Heart left ventricle (tissue), 16 donors: ENCODE results near the gene ABO. TPM values are rescaled to one million over a fixed set of nuclear protein-coding genes. Genes with fewer than 3 reads are reported as not detected.

Experiments
- ATAC-seq, 4 donors: fragments of 200-7000 bp; cut with Tn5 transposase; one replicate each; pipeline ENCODE4 v1.9.1; 2020 to 2022; ENCODE audit warnings: moderate library complexity in 4 of 4, mild to moderate bottlenecking in 3 of 4, moderate number of reproducible peaks in 1 of 4
- DNase-seq, 5 donors: peaks; one replicate each; pipeline ENCODE4 v3.0.0-alpha.2; 2020
- H3K27ac ChIP-seq, 12 donors: fragments of 200-600 bp; sonication (generic) in 4 of 12; one replicate each; pipeline versions ENCODE4 v1.5.0 to v1.8.0; 2016 to 2022; ENCODE audit warnings: mild to moderate bottlenecking in 2 of 12
- H3K27me3 ChIP-seq, 9 donors: fragments of 200-600 bp; sonication (generic) in 2 of 9; one replicate each; pipeline versions ENCODE4 v1.5.1 to v1.8.0; 2016 to 2022; ENCODE audit warnings: mild to moderate bottlenecking in 3 of 9
- H3K36me3 ChIP-seq, 9 donors: fragments of 200-600 bp; sonication (generic) in 2 of 9; one replicate each; pipeline versions ENCODE4 v1.5.0 to v1.8.0; 2018 to 2022; ENCODE audit warnings: mild to moderate bottlenecking in 2 of 9
- H3K4me1 ChIP-seq, 12 donors: fragments of 200-600 bp; sonication (generic) in 4 of 12; one replicate each; pipeline versions ENCODE4 v1.5.0 to v1.8.0; 2016 to 2022; ENCODE audit warnings: mild to moderate bottlenecking in 3 of 12
- H3K4me3 ChIP-seq, 12 donors: fragments of 200-600 bp; sonication (generic) in 4 of 12; one replicate each; pipeline versions ENCODE4 v1.5.0 to v1.8.0; 2017 to 2022; ENCODE audit warnings: mild to moderate bottlenecking in 9 of 12, moderate library complexity in 4 of 12
- H3K9me3 ChIP-seq, 12 donors: fragments of 200-600 bp; sonication (generic) in 4 of 12; one replicate each; pipeline versions ENCODE4 v1.5.0 to v1.8.0; 2016 to 2022; ENCODE audit warnings: mild to moderate bottlenecking in 1 of 12
- CTCF ChIP-seq, 12 donors: fragments of 200-600 bp; sonication (generic) in 4 of 12; IDR thresholded peaks; one replicate each; pipeline versions ENCODE4 v1.5.0 to v1.8.0; 2018 to 2022; ENCODE audit warnings: antibody characterized with exemption in 12 of 12, mild to moderate bottlenecking in 5 of 12
- POLR2A ChIP-seq, 2 donors: fragments of 450-650 bp; IDR thresholded peaks; one replicate each; pipeline ENCODE4 v1.6.1; 2017; ENCODE audit warnings: antibody characterized with exemption in 2 of 2, mild to moderate bottlenecking in 2 of 2, moderate library complexity in 2 of 2
- WGBS, 4 donors: extraction: QIAGEN DNeasy Blood & Tissue Kit in 2 of 4; methylation state at CpG; one replicate each; pipeline versions ENCODE4 v1.1.5 to v1.1.7; 2013 to 2018; 5-methylcytosine and 5-hydroxymethylcytosine counted together
- intact Hi-C, 10 donors: fragments of 100-400 bp; cut with DNase I; formaldehyde crosslinking; loops; one replicate each; pipeline versions ENCODE4 v1.11.1 to v1.14.2; 2022
- polyA plus RNA-seq, 2 donors: library from polyadenylated mRNA; stranded (reverse); fragments of 200-250 nt; gene quantifications; one replicate each; pipeline ENCODE4 v1.2.3, GENCODE V29; 2013
- total RNA-seq, 9 donors: library from RNA; depleted of rRNA in 2 of 9; stranded (reverse); fragments of >200 nt in 2 of 9; fragmentation: NEBNext Ultra II Directional in 3 of 9; extraction: Animal tissue kit (Norgen Biotek cat#: 25700) in 3 of 9; gene quantifications; one replicate each; pipeline versions ENCODE4 v1.1.0 to v1.2.4, GENCODE V29; 2016 to 2023
- donor health status: ischemic (EF 13 %, LVEDD 7.1; RV severe dilation, severe dysfunction).
- donor health status: healthy with polysubstance abuse.
- donor health status: DM: no; HTN: yes; CAD: no.
- donor health status: DM: no; HTN: no; CAD: no.
- donor health status: ischemic (EF 25% LVEDD 6.9; RV normal size, moderate dysfunction).
- donor health status: ischemic (EF 25% LVEDD 5.7; RV mildly dilated, moderate dysfunction).
- donor health status: healthy.
- donor health status: DM: yes; HTN: yes; CAD: no.
- donor health status: ischemic (EF 35%, LVEDD 5.7; RV mildly dilated, moderate dysfunction).
- donor health status: nonischemic (EF 11% LVEDD 7.7; RV severe dilation, severe dysfunction).
- donor health status: DM: yes; HTN: yes; CAD: no.
- donor health status: PGD.
- donor health status: ischemic (EF 29% LVEDD 5.4; RV normal size, mild dysfunction).
- donor health status: nonischemic (EF 23%, LVEDD 6.1; RV moderate dilation, normal function).

The ABO gene
- total and polyA plus RNA-seq, 11 donors: 0.43 to 3.5 (median 1.9) TPM

GRCh38 chr9:133304477-133305377 lies 29.7 kb upstream of the ABO start:
- Histone ChIP-seq H3K4me1 (no peaks in the 10 kb centered on the region), H3K9me3 (no peaks in the 10 kb centered on the region), H3K4me3 (no peak overlapping the region), H3K27ac (no peak overlapping the region), H3K36me3 (no peaks in the 10 kb centered on the region), H3K27me3 (peaks cover 0 to 11% (median 0%) of the 10 kb centered on the region in 9 donors)
- ATAC-seq (no peak), DNase-seq (no peak)
- intact Hi-C loops: no loop called here
- TF ChIP-seq POLR2A (IDR thresholded peaks at IDR 0.05) (no peak), CTCF (IDR thresholded peaks at IDR 0.05) (no peak)
- WGBS, 4 donors: 85 to 90% (median 87%) methylated on average over 31 to 38 of the region's 38 CpGs

GRCh38 chr9:133304158-133304470 lies 29.1 kb upstream of the ABO start:
- Histone ChIP-seq H3K4me1 (no peaks in the 10 kb centered on the region), H3K27ac (no peak overlapping the region), H3K4me3 (no peak overlapping the region), H3K9me3 (no peaks in the 10 kb centered on the region), H3K27me3 (peaks cover 0 to 7% (median 0%) of the 10 kb centered on the region in 9 donors), H3K36me3 (no peaks in the 10 kb centered on the region)
- ATAC-seq (peak in 1 of 4 donors; percentile 28), DNase-seq (no peak)
- intact Hi-C loops: no loop called here
- 62 to 75% (median 68%) methylated on average over 11 to 13 of the region's 13 CpGs for WGBS, 4 donors
- TF ChIP-seq POLR2A (IDR thresholded peaks at IDR 0.05) (no peak), CTCF (IDR thresholded peaks at IDR 0.05) (no peak)

GRCh38 chr9:133303266-133304157 lies 28.5 kb upstream of the ABO start:
- H3K27ac ChIP-seq: no peak overlapping the region
- no peaks in the 10 kb centered on the region for H3K4me1 ChIP-seq
- no peak for ATAC-seq
- no peaks in the 10 kb centered on the region for H3K36me3 ChIP-seq
- TF ChIP-seq CTCF (IDR thresholded peaks at IDR 0.05) (no peak), POLR2A (IDR thresholded peaks at IDR 0.05) (no peak)
- no peaks in the 10 kb centered on the region for H3K9me3 ChIP-seq
- intact Hi-C loops: no loop called here
- WGBS, 4 donors: 75 to 82% (median 76%) methylated on average over 24 to 26 of the region's 26 CpGs
- no peak overlapping the region for H3K4me3 ChIP-seq
- peaks cover 0 to 4% (median 0%) of the 10 kb centered on the region in 9 donors for H3K27me3 ChIP-seq
- DNase-seq: no peak
